Activated T-cell treated with anti-CD3 and anti-CD28 coated beads for 1 hour (primary cell): ENCODE measurements around the gene KRT77.
A peak's percentile ranks its signal among the peaks of the same experiment; 100 is the strongest.
"Not testable (repeated sequence)": the region's sequence is repeated elsewhere in the genome, so short reads cannot be mapped to it uniquely, and the experiment has no call there.

Experiments used
- DNase-seq: peaks from one replicate; pipeline ENCODE4 v3.0.0-alpha.2; 2020; ENCODE audit warnings: low read depth

The KRT77 gene

DNA sequence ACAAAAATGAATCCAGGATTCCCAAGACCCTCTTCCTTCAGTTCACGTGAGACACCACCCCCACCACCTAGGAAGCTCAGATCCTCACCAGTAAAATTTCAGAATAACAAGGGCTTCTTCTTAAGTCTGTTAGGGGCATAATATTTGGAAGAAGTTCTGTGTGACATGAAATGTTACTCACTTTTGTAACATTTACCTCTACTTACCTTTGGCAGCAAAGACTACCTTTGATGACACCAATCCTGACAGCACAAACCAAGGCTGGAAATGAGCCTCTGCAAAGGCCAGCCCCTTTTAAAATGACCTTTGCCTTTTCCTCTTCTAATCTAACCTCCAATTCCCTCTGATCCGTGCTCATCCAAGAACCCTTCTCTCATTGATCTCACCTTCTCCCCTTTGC lies 19.4 kb upstream of the KRT77 start:
- DNase-seq: no peak

DNA sequence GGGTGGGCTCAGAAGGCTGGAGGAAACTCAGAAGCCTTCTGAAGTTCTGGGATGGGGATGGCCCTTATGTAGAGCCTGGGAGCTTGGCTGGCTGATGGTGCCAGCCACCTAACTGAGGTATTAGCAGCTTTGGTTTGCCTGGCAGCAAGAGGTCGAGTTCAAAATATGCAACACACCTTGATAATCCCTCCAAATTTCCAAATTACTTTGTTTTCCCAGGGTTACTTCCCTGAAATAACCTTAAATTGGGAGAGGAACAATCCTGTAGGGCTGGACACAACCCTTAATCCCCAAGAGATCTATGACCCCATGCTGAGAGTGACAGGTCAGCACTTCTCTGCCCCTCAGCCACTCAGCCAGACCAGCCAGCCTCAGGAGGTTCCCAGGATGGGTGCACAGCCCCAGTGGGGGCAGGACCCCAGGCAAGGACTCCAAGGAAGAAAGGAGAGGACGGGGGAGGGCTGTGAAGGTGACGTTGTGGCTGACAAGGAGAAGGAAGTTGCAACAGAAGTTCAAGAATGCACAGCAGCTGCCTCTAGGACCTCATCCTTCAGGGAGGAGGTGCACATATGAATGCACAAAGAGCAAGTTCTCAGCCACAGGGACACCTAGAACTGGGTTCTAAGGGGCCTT lies 18.6 kb upstream of the KRT77 start:
- DNase-seq: no peak

GRCh38 chr12:52720365-52720886 lies 17.1 kb upstream of the KRT77 start:
- DNase-seq: no peak

GRCh38 chr12:52716061-52716460 lies 12.7 kb upstream of the KRT77 start:
- DNase-seq: no peak

GRCh38 chr12:52715416-52715815 lies 12.1 kb upstream of the KRT77 start:
- no peak for DNase-seq

DNA sequence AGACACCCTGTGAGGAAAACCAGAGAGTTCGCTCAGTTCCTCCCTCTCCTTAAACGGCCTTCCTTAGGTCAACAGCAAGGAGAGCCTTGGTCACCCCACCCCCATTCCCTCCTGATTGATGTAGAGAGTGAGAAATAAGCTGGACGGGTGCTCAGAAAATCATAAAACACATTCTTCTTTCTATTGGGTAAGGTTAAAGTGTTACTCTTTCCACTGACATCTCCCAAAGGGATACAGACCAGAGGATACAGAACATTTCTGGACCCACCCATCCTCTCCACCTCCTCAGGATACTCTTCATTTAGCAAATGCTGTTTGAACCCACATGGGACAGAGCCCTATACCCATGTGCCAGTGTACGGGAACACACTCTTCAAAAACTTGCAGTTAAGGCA lies 11.6 kb upstream of the KRT77 start:
- DNase-seq: no peak

- DNase-seq: peak; percentile 19
These were observed 10.9 kb upstream of the KRT77 start for GRCh38 chr12:52713960-52714886.

DNA sequence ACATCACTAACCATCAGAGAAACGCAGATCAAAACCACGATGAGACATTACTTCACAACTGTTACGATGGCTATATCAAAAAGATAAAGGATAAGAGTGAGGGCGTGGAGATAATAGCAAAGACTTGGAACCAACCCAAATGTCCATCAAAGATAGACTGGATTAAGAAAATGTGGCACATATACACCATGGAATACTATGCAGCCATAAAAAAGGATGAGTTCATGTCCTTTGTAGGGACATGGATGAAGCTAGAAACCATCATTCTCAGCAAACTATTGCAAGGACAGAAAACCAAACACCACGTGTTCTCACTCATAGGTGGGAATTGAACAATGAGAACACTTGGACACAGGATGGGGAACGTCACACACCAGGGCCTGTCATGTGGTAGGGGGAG lies 8.8 kb upstream of the KRT77 start:
- DNase-seq: not testable (repeated sequence)

DNA sequence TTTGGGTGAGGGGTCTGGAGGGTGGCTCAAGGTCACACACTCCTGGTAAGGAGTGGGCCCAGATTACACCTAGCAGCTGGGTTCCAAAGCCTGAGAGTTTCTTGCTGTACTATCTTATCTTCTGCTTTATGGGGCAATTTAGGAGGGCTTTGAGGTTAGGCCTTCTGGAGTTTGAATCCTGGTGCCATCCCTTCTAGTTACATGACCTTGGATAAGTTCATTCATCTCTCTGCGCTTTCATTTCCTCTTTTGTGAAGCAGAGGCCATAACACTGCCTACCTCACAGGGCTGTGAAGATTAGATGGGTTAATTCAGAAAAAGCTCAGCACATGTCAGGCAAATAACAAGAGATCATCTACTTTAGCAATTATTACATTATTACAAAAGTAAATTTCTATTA lies 7.4 kb upstream of the KRT77 start:
- no peak for DNase-seq

DNA sequence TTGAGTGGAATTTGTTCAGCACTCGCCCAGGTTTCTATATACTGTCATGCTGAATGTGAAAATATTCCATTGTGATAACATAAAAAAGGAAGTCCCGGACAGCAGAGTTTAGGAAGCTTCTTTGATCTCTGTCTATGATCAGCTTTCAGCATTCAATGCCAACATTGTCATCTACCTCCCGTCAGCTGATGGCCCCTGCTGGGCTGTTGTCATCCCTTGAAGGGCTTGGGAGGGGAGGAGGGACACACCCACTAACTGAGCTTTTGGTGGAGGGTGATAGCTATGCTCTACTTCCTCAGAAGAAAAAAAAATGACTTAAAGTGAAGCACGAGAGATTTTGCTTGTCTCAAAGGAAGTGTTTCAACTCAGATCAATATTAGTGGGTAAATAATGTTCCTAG lies 4.7 kb upstream of the KRT77 start:
- DNase-seq: no peak

DNA sequence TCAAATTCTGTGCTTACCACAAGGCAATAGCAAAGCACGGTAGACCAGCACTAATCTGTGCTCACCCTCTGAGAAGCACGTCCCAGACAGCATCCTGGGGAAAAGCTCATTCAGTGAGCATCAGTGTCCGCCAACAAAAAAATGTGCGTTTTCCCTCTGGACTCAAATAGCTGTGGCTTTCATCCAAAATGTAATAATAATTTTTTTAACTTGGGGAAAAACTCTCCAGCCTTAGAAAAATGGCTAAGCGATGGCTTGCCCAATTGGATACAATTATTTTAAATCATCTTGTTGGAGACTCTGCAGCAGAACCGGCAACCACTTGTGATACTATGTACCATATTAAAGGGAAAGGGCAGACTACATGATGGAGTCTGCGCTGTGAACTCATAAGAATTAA lies 1.1 kb upstream of the KRT77 start:
- DNase-seq: no peak

DNA sequence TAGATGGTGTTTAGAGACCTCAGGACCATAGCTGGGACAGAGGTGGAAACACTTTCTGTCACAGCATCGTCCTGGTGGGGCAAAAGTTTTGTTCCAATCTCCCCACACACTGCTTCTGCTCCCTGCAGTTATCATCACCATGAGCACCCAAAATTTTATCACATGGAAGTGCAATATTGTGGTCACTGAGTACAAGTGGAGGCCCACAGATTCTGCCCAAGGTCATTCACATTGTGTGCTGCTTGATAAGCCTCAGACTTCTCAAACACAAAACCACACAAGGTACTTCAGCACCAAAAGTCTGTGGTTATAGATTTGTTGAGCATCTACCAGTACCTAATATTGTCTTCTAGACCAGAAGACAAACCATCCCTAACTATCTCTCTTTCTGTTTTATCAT lies 554 bp upstream of the KRT77 start:
- no peak for DNase-seq

DNA sequence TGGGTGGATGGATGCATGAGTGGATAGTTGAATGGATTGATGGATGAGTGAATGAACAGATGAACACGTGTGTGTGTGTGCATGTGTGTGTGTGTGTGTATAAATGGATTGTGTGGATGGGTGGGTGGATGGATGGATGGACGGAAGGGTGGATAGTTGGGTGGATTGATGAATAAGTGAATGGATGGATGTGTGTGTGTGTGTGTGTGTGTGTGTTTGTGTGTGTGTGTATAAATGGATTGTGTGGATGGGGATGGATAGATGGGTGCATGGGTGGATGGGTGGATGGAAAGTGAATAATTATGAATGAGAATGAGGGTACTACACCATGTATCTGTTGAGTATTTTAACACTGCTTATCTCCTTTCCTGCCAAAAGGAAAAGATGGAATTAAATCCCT lies 986 bp downstream of the KRT77 start:
- no peak for DNase-seq

- no peak for DNase-seq
These were observed 2.0 kb downstream of the KRT77 start for GRCh38 chr12:52701281-52701680.

GRCh38 chr12:52699960-52700359 lies 3.4 kb downstream of the KRT77 start:
- no peak for DNase-seq

DNA sequence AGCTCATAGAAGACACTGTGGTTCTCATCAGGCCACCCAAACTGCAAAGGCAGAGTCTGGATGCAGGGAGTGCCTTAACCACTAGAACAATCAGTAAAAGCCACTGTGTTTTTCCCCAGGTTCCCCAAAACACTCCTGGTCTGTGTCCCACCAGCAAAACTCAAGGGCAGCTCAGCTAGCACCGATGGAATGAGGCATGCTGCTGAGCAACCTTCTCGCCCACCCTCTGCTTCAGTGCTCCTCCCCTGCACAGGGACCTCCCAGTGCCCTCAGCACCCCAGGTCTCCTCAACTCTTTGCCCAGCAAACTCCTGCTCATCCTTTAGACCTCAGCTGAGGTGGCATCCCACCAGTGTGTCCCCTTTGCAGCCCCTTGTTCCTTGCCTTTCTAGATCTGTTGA lies 4.0 kb downstream of the KRT77 start:
- no peak for DNase-seq

DNA sequence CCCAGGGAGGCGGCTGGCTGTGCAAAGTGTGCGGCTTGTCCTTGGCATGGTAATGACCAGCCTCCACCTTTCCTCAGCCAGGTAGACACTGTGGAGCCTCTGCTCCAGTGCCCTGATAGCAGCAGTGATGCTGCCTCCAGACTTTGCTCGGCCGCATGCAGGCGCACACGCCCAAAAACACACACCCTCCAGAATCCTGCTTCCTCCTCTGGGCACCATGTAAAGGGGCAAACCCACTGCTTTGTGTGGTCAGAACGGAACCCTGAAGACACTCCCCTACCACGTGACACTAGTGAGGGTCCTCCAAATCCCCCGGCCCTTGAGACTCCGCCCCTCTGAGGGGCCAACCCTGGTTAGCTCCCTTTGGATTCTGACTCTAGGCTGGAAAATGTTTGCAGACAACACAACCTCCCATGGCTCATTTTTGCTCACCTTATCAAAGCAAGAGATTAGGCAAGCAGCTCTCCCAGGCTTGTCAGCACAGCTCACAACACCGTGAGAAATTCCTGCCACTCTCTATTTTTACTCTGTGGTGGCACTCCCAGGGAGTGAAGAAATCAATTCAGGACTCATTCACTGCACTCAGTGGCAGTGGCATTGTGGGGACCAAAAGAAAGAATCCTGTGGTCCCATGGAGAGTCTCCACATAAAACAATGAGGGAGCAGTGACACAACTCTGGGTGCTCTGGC lies 4.5 kb downstream of the KRT77 start:
- no peak for DNase-seq

DNA sequence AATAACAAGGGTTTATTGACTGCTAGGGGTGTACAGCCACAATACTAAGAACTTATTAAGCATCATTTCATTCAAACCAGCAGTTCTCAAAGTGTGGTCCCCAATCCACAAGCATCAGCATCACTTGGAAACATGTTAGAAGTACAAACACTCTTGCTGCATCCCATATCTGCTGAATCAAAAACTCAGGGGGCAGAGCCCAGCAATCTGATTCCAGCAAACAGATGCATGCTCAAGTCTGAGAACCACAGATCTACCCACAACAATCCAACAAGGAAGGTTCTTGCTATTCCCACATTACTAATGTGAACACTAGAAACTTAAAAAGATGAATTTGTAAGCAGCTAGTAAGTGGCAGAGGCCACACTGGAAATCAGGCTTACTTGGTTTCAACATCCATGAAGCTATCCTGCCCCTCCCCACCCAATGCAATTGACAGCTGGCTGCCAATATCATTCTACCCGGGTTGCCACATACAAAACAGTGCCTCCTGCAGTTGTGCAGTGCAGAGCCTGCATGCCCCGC lies 6.2 kb downstream of the KRT77 start:
- DNase-seq: no peak

- no peak for DNase-seq
These were observed 6.7 kb downstream of the KRT77 start for GRCh38 chr12:52696588-52696987.

- DNase-seq: no peak
These were observed 8.3 kb downstream of the KRT77 start for GRCh38 chr12:52695039-52695438.

GRCh38 chr12:52694151-52694550 lies 9.2 kb downstream of the KRT77 start:
- DNase-seq: no peak

DNA sequence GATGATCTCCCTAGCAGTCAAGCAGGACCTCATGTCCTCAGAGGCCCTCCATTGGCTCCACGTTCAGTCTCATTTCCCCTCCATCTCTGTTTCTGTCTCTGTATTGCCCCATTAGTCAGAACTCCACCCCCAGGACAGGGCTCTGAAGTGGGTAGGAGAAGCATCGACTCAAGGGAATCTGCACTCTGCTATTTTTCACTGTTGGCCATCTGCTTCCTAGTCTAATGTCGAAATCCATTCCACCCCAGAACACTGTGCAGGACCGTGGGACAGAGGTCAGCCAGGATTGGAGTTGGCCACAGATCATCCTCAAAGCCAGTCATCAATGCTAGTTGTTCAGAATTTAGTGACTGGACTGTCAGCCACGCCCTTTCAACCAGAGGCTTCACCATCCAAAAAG lies 10.1 kb downstream of the KRT77 start:
- DNase-seq: no peak

GRCh38 chr12:52692254-52692653 lies 11.1 kb downstream of the KRT77 start:
- DNase-seq: no peak
